Measurements from ENCODE around the gene ST8SIA3. TPM values are rescaled to one million over a fixed set of nuclear protein-coding genes. Genes with fewer than 3 reads are reported as not detected.

ST8SIA3 gene
- total RNA-seq, 1 experiment from 2014 or later = not detected

DNA sequence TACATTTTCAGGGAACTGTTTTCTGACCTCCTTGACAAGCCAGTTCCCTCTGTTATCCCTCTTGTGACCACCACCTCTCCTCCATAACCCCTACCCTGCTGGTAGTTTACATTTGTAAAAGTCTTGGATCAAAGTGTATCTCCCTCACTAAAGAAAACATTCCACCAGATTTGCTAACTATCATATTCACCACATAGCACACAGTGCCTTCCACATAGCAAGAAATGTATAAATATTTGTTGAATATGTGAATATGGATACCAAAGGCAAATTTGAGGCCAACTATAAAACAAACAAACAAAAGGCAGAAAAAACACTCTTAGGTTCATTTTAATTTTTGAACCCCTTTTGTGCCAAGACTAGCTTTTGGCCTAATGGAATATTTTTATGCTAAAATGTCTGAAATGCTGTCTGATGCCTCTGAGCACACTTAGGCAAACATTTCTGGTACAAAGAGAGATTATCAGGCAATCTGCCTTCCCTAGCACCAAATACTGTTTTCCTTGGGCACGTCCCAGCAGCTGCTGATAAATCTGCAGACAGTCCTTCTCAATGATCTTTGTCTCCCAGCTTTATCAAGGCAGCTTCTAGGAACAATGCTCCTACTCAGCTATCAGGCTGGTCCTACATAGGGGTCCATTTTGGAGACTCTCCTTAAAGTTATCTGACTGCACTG lies 26.7 kb upstream of the ST8SIA3 start:
- TF ChIP-seq, protein P1, sequence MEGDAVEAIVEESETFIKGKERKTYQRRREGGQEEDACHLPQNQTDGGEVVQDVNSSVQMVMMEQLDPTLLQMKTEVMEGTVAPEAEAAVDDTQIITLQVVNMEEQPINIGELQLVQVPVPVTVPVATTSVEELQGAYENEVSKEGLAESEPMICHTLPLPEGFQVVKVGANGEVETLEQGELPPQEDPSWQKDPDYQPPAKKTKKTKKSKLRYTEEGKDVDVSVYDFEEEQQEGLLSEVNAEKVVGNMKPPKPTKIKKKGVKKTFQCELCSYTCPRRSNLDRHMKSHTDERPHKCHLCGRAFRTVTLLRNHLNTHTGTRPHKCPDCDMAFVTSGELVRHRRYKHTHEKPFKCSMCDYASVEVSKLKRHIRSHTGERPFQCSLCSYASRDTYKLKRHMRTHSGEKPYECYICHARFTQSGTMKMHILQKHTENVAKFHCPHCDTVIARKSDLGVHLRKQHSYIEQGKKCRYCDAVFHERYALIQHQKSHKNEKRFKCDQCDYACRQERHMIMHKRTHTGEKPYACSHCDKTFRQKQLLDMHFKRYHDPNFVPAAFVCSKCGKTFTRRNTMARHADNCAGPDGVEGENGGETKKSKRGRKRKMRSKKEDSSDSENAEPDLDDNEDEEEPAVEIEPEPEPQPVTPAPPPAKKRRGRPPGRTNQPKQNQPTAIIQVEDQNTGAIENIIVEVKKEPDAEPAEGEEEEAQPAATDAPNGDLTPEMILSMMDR (IDR thresholded peaks at IDR 0.05; ENCODE audit: unreplicated experiment) = no peak
- Mint-ChIP-seq H3K36me3 (ENCODE audit: insufficient read depth, unreplicated experiment) (no peaks in the 10 kb centered on the region), H3K27me3 (ENCODE audit: unreplicated experiment) (no peaks in the 10 kb centered on the region), H3K27ac (ENCODE audit: unreplicated experiment) (no peak overlapping the region), H3K4me3 (ENCODE audit: low read depth, unreplicated experiment) (no peak overlapping the region), H3K9me3 (ENCODE audit: low read depth, unreplicated experiment) (peaks cover 4% of the 10 kb centered on the region), H3K4me1 (ENCODE audit: low read depth, unreplicated experiment) (peaks cover 18% of the 10 kb centered on the region)
- CTCF ChIA-PET = no interaction called here
- BruUV-seq (replicated peaks) = no TSS peak
- intact Hi-C loops (cut with micrococcal nuclease; ENCODE audit: unreplicated experiment) = no loop called here
- DNase-seq = no peak

DNA sequence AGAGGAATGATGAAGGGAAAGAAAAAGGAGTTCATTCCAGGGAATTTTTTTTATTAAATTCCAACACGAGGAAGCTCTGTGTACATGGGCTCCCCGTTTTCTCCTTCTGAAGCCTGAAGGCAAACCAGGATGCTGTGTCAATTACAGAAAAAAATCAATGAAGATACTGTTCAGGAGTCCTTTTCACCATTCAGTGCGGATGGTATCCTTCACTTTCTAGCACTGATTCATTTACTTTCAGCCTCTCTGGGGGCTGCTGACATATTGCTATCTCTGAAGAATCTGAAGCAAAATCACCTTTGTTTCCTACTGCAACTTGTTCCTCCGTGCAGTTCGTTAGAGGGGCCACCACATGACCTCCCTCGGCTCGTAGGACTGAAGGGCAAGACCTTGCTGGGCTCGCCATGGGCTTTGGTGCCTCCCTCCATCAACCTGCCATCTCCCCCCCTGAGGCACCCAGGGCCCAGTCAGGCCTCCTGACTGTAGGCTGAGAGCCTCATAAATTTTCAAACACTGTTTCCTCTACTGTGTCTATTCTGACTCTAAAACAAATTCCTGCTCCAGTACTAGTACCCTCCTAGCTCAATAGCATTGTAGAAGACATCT lies 25.5 kb upstream of the ST8SIA3 start:
- TF ChIP-seq, protein P1 (IDR thresholded peaks at IDR 0.05; ENCODE audit: unreplicated experiment) = no peak
- peaks cover 18% of the 10 kb centered on the region for H3K4me1 Mint-ChIP-seq (ENCODE audit: low read depth, unreplicated experiment)
- H3K27ac Mint-ChIP-seq (ENCODE audit: unreplicated experiment) = no peak overlapping the region
- CTCF ChIA-PET = interaction anchor here (0.7 kb wide), 1 partner anchor 53 kb away, joined by 3 read pairs; no protein-coding TSS in a partner anchor
- intact Hi-C loops (cut with micrococcal nuclease; ENCODE audit: unreplicated experiment) = no loop called here
- peaks cover 4% of the 10 kb centered on the region for H3K9me3 Mint-ChIP-seq (ENCODE audit: low read depth, unreplicated experiment)
- H3K4me3 Mint-ChIP-seq (ENCODE audit: low read depth, unreplicated experiment) = no peak overlapping the region
- no peaks in the 10 kb centered on the region for H3K36me3 Mint-ChIP-seq (ENCODE audit: insufficient read depth, unreplicated experiment)
- no peak for DNase-seq
- no TSS peak for BruUV-seq (replicated peaks)
- H3K27me3 Mint-ChIP-seq (ENCODE audit: unreplicated experiment) = no peaks in the 10 kb centered on the region

DNA sequence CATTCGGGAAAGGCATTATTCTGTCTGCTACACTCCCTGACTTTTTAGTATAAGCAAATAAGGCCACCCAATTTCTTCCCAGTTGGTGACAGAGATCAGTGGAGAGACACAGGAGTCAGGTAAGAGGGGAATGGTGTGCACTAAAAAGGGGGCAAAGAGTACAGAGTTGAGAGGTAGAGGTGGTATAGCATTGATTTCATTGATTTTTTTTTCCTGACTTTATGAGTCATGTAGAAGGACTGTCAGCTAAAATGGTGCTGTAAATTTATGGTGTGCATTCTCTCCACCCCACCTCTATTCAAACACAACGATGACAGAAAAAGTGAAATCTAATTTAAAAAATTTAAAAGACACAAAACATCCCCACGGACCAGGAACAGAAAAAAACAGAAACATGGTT lies 23.7 kb upstream of the ST8SIA3 start:
- Mint-ChIP-seq H3K4me3 (ENCODE audit: low read depth, unreplicated experiment) (no peak overlapping the region), H3K9me3 (ENCODE audit: low read depth, unreplicated experiment) (peaks cover 4% of the 10 kb centered on the region), H3K27me3 (ENCODE audit: unreplicated experiment) (no peaks in the 10 kb centered on the region), H3K36me3 (ENCODE audit: insufficient read depth, unreplicated experiment) (no peaks in the 10 kb centered on the region), H3K27ac (ENCODE audit: unreplicated experiment) (no peak overlapping the region), H3K4me1 (ENCODE audit: low read depth, unreplicated experiment) (peaks cover 18% of the 10 kb centered on the region)
- intact Hi-C loops (cut with micrococcal nuclease; ENCODE audit: unreplicated experiment) = no loop called here
- TF ChIP-seq, protein P1 (IDR thresholded peaks at IDR 0.05; ENCODE audit: unreplicated experiment) = no peak
- CTCF ChIA-PET = interaction anchor here (0.6 to 0.9 kb wide), 2 partner anchors 114 to 119 kb away, joined by 4 to 10 read pairs; no protein-coding TSS in a partner anchor
- no peak for DNase-seq
- no TSS peak for BruUV-seq (replicated peaks)

DNA sequence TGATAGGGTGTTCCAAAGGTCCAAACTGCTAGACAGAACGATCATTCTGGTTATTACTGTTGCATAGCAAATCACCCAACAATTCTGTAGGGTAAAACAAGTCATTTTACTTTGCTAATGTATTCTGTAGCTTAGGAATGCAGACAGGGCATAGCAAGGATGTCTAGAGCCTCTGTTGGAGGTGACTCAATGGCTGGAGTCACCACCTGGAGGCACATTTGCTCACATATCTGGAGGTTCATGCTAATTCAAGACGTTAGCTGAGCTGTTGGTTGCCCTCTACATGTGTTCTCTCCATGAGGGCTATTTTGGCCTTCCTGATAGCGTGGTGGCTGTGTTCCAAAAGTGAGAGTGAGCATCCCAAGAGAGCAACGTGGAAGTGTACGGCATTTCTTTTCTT lies 22.5 kb upstream of the ST8SIA3 start:
- no peak for DNase-seq
- Mint-ChIP-seq H3K27ac (ENCODE audit: unreplicated experiment) (no peak overlapping the region), H3K9me3 (ENCODE audit: low read depth, unreplicated experiment) (peaks cover 4% of the 10 kb centered on the region), H3K4me1 (ENCODE audit: low read depth, unreplicated experiment) (peaks cover 18% of the 10 kb centered on the region), H3K4me3 (ENCODE audit: low read depth, unreplicated experiment) (no peak overlapping the region), H3K27me3 (ENCODE audit: unreplicated experiment) (no peaks in the 10 kb centered on the region), H3K36me3 (ENCODE audit: insufficient read depth, unreplicated experiment) (no peaks in the 10 kb centered on the region)
- CTCF ChIA-PET = interaction anchor here (0.6 kb wide), 1 partner anchor 599 kb away, joined by 3 read pairs; no protein-coding TSS in a partner anchor
- TF ChIP-seq, protein P1 (IDR thresholded peaks at IDR 0.05; ENCODE audit: unreplicated experiment) = no peak
- intact Hi-C loops (cut with micrococcal nuclease; ENCODE audit: unreplicated experiment) = no loop called here
- BruUV-seq (replicated peaks) = no TSS peak
